GM23248 (cell line): Measurements from ENCODE around the gene DHX57.

ENCODE experiments used
- EZH2 ChIP-seq: fragments of 200-600 bp; sonication (generic); IDR thresholded peaks from 2 replicates; pipeline ENCODE4 v1.6.1; 2018; ENCODE audit warnings: antibody characterized with exemption, mild to moderate bottlenecking; ENCODE audit not compliant: insufficient read depth, poor library complexity, severe bottlenecking
- EZH2phosphoT487 ChIP-seq: fragments of 200-600 bp; sonication (generic); IDR thresholded peaks from 2 replicates; pipeline ENCODE4 v1.6.1; 2018; ENCODE audit warnings: antibody characterized with exemption, moderate library complexity, mild to moderate bottlenecking, low read depth; ENCODE audit not compliant: insufficient read depth

GRCh38 chr2:38887347-38887746 lies 11.6 kb upstream of the DHX57 start:
- TF ChIP-seq EZH2 (no peak), EZH2phosphoT487 (no peak)
